GM10248 (cell line): ENCODE measurements around the gene STARD13.

ENCODE experiments used
- CTCF ChIA-PET: fragments of 300-600 bp; sonication (Branson Sonifier 250); formaldehyde crosslinking; extraction: SDS; loops from one replicate; lab custom pipeline; 2021; ENCODE audit warnings: antibody characterized with exemption; lab: Yijun Ruan, JAX
- POLR2A ChIA-PET: fragments of 350-650 bp; sonication (Branson Sonifier 250); formaldehyde crosslinking; extraction: SDS; loops from one replicate; lab custom pipeline; 2020; ENCODE audit warnings: antibody characterized with exemption; lab: Yijun Ruan, JAX
- DNase-seq: peaks from one replicate; pipeline ENCODE4 v3.0.0; 2012; ENCODE audit errors: extremely low spot score
- CTCF ChIP-seq: IDR thresholded peaks from 2 replicates; pipeline ENCODE4 v1.5.1; 2012; ENCODE audit warnings: mild to moderate bottlenecking, low read depth; ENCODE audit errors: extremely low read depth, missing control alignments, control extremely low read depth

Gene STARD13

GRCh38 chr13:33319859-33320258 is 34.3 kb upstream of the STARD13 start:
- ChIA-PET POLR2A (interaction anchor here (0.8 kb wide), 1 partner anchor 409 kb away, joined by 3 read pairs; no protein-coding TSS in a partner anchor), CTCF (interaction anchor here (0.9 to 1.2 kb wide), 2 partner anchors 17 to 734 kb away, joined by 3 to 4 read pairs; partner anchors contain the start of gene PDS5B)
- no peak for TF ChIP-seq CTCF
- DNase-seq, result no peak

- ChIA-PET POLR2A (no interaction called here), CTCF (no interaction called here)
- no peak for DNase-seq
- no peak for TF ChIP-seq CTCF
Observed at GRCh38 chr13:33318744-33319143, 33.2 kb upstream of the STARD13 start.

GRCh38 chr13:33318037-33318436 is 32.5 kb upstream of the STARD13 start:
- DNase-seq, result no peak
- ChIA-PET POLR2A (no interaction called here), CTCF (no interaction called here)
- TF ChIP-seq CTCF, result no peak

GRCh38 chr13:33316890-33317289 is 31.3 kb upstream of the STARD13 start:
- POLR2A ChIA-PET, result no interaction called here
- CTCF ChIA-PET, result no interaction called here

GRCh38 chr13:33313504-33313903 is 27.9 kb upstream of the STARD13 start:
- ChIA-PET CTCF (interaction anchor here (1.0 to 1.8 kb wide), 2 partner anchors 13 to 15 kb away, joined by 3 read pairs; no protein-coding TSS in a partner anchor), POLR2A (no interaction called here)
- TF ChIP-seq CTCF, result no peak
- no peak for DNase-seq

More at GRCh38 chr13:33316890-33317289, 31.3 kb upstream of the STARD13 start:
- DNase-seq, result no peak
- no peak for TF ChIP-seq CTCF

GRCh38 chr13:33312861-33313212 is 27.3 kb upstream of the STARD13 start:
- TF ChIP-seq CTCF, result no peak
- ChIA-PET POLR2A (no interaction called here), CTCF (no interaction called here)
- DNase-seq, result no peak
